SH-SY5Y (cell line): ENCODE measurements around the gene SLC24A4.

Source experiments
- GATA2 ChIP-seq: IDR thresholded peaks from 2 replicates; pipeline ENCODE4 v1.6.1; 2011; ENCODE audit warnings: mild to moderate bottlenecking, low read depth, low read length
- GATA3 ChIP-seq: IDR thresholded peaks from 2 replicates; pipeline ENCODE4 v1.6.1; 2011; ENCODE audit warnings: low read depth, mild to moderate bottlenecking, low read length, moderate library complexity

- TF ChIP-seq GATA2 (no peak), GATA3 (no peak)
Measured at GRCh38 chr14:92491782-92492181, 168.8 kb downstream of the SLC24A4 start.
